OCI-LY1 (cell line): ENCODE measurements around the gene CAPNS1.

Source experiments
- H2AFZ ChIP-seq: fragments of 200-600 bp; sonication (generic), shearing (Covaris generic); 2 replicates; pipeline ENCODE4 v1.6.0; 2014; ENCODE audit warnings: antibody characterized with exemption, mild to moderate bottlenecking, low read length
- H3F3A ChIP-seq: fragments of 200-600 bp; sonication (generic), shearing (Covaris generic); 2 replicates; pipeline ENCODE4 v1.6.0; 2014; ENCODE audit warnings: mild to moderate bottlenecking, antibody characterized with exemption, low read length, moderate library complexity; ENCODE audit not compliant: insufficient read depth
- H3K27ac ChIP-seq: fragments of 200-600 bp; sonication (generic); 2 replicates; pipeline ENCODE4 v1.5.1; 2014; ENCODE audit warnings: low read length, mixed run types, mild to moderate bottlenecking, low read depth; ENCODE audit not compliant: poor library complexity, severe bottlenecking
- H3K27me3 ChIP-seq: fragments of 200-600 bp; sonication (generic); 2 replicates; pipeline ENCODE4 v1.6.0; 2014; ENCODE audit warnings: antibody characterized with exemption, mild to moderate bottlenecking, low read length, moderate library complexity; ENCODE audit not compliant: insufficient read depth
- H3K36me3 ChIP-seq: fragments of 200-600 bp; sonication (generic); 2 replicates; pipeline ENCODE4 v1.6.1; 2014; ENCODE audit warnings: mild to moderate bottlenecking, antibody characterized with exemption, low read length, moderate library complexity, mixed read lengths; ENCODE audit not compliant: insufficient read depth
- H3K4me1 ChIP-seq: fragments of 200-600 bp; sonication (generic); 2 replicates; pipeline ENCODE4 v1.5.1; 2014; ENCODE audit warnings: mild to moderate bottlenecking, low read length, moderate library complexity; ENCODE audit not compliant: insufficient read depth, severe bottlenecking
- H3K4me2 ChIP-seq: fragments of 200-600 bp; sonication (generic), shearing (Covaris generic); 2 replicates; pipeline ENCODE4 v1.6.1; 2014; ENCODE audit warnings: low read length
- H3K4me3 ChIP-seq: fragments of 200-600 bp; sonication (generic); 2 replicates; pipeline ENCODE4 v1.5.1; 2014; ENCODE audit warnings: low read length, low read depth, mild to moderate bottlenecking, mixed read lengths; ENCODE audit not compliant: poor library complexity, severe bottlenecking
- H3K79me2 ChIP-seq: fragments of 200-600 bp; shearing (Covaris generic); 2 replicates; pipeline ENCODE4 v1.6.1; 2016; ENCODE audit warnings: mixed run types, low read length, mixed read lengths; ENCODE audit not compliant: insufficient read depth
- H3K9ac ChIP-seq: fragments of 200-600 bp; sonication (generic), shearing (Covaris generic); 2 replicates; pipeline ENCODE4 v1.6.1; 2014; ENCODE audit warnings: mild to moderate bottlenecking, low read length, mixed read lengths
- H3K9me2 ChIP-seq: fragments of 200-600 bp; sonication (generic), shearing (Covaris generic); 2 replicates; pipeline ENCODE4 v1.6.1; 2014; ENCODE audit warnings: low read depth, mild to moderate bottlenecking, low read length, mixed read lengths
- H3K9me3 ChIP-seq: fragments of 200-600 bp; shearing (Covaris generic); 2 replicates; pipeline ENCODE4 v1.6.1; 2014; ENCODE audit warnings: low read length, mixed read lengths
- H4K20me1 ChIP-seq: fragments of 200-600 bp; sonication (generic), shearing (Covaris generic); 2 replicates; pipeline ENCODE4 v1.6.0; 2016; ENCODE audit warnings: mild to moderate bottlenecking, low read length; ENCODE audit not compliant: insufficient read depth
- CTCF ChIP-seq: fragments of 200-600 bp; sonication (generic), shearing (Covaris generic); IDR thresholded peaks from 2 replicates; pipeline ENCODE4 v1.5.1; 2017; ENCODE audit warnings: mild to moderate bottlenecking, antibody characterized with exemption, low read length, moderate library complexity, mixed read lengths
- EZH2 ChIP-seq: fragments of 200-600 bp; sonication (generic), shearing (Covaris generic); IDR thresholded peaks from 2 replicates; pipeline ENCODE4 v1.8.0; 2017; ENCODE audit warnings: borderline replicate concordance, mixed run types, mild to moderate bottlenecking, antibody characterized with exemption, low read length, moderate library complexity, mixed read lengths

Gene CAPNS1

GRCh38 chr19:36120092-36120983 is 19.5 kb upstream of the CAPNS1 start:
- H3K4me2 ChIP-seq: no peak overlapping the region
- no peak overlapping the region for H3K4me3 ChIP-seq
- no peak overlapping the region for H3K27ac ChIP-seq
- no peaks in the 10 kb centered on the region for H3K9me3 ChIP-seq
- no peak for TF ChIP-seq EZH2
- no peak for TF ChIP-seq CTCF
- H3K9me2 ChIP-seq: no peaks in the 10 kb centered on the region
- H3K27me3 ChIP-seq: no peaks in the 10 kb centered on the region
- peaks cover 13% of the 10 kb centered on the region for H3K4me1 ChIP-seq
- no peaks in the 10 kb centered on the region for H3F3A ChIP-seq
- H3K79me2 ChIP-seq: no peaks in the 10 kb centered on the region
- no peak overlapping the region for H3K9ac ChIP-seq
- H2AFZ ChIP-seq: no peak overlapping the region
- H4K20me1 ChIP-seq: no peaks in the 10 kb centered on the region
- H3K36me3 ChIP-seq: peaks cover 41% of the 10 kb centered on the region

GRCh38 chr19:36120984-36121358 is 18.9 kb upstream of the CAPNS1 start:
- Histone ChIP-seq H3K9me3 (no peaks in the 10 kb centered on the region), H3K9ac (no peak overlapping the region), H3K27me3 (no peaks in the 10 kb centered on the region), H3K27ac (no peak overlapping the region), H3F3A (no peaks in the 10 kb centered on the region), H4K20me1 (no peaks in the 10 kb centered on the region), H3K36me3 (peaks cover 48% of the 10 kb centered on the region), H3K4me2 (no peak overlapping the region), H2AFZ (no peak overlapping the region), H3K4me3 (no peak overlapping the region), H3K79me2 (no peaks in the 10 kb centered on the region), H3K4me1 (peaks cover 11% of the 10 kb centered on the region), H3K9me2 (no peaks in the 10 kb centered on the region)
- TF ChIP-seq EZH2 (no peak), CTCF (no peak)

- Histone ChIP-seq H3K4me2 (no peak overlapping the region), H2AFZ (no peak overlapping the region), H3K27ac (no peak overlapping the region)
Measured at GRCh38 chr19:36121486-36122124, 18.3 kb upstream of the CAPNS1 start.

More at GRCh38 chr19:36121486-36122124, 18.3 kb upstream of the CAPNS1 start:
- Histone ChIP-seq H3K27me3 (no peaks in the 10 kb centered on the region), H3K36me3 (peaks cover 46% of the 10 kb centered on the region), H3K4me3 (no peak overlapping the region), H3K79me2 (no peaks in the 10 kb centered on the region), H3K9ac (no peak overlapping the region), H3K4me1 (peaks cover 4% of the 10 kb centered on the region), H3K9me3 (no peaks in the 10 kb centered on the region), H4K20me1 (no peaks in the 10 kb centered on the region), H3F3A (no peaks in the 10 kb centered on the region), H3K9me2 (no peaks in the 10 kb centered on the region)
- TF ChIP-seq EZH2: no peak
- TF ChIP-seq CTCF: no peak
